HFF-Myc (cell line): ENCODE measurements around the gene NXPE3.

Source experiments
- DNase-seq: peaks from one replicate; pipeline ENCODE4 v3.0.0-alpha.2; 2011; ENCODE audit warnings: low read depth; ENCODE audit errors: extremely low read depth
- H3K4me3 ChIP-seq: replicated peaks from 2 replicates; pipeline ENCODE4 v1.5.1; 2011; ENCODE audit warnings: low read depth, mild to moderate bottlenecking, control low read depth, low read length
- TF ChIP-seq, protein P1 (sequence below): IDR thresholded peaks from 2 replicates; pipeline ENCODE4 v1.5.1; 2012; ENCODE audit warnings: mild to moderate bottlenecking, low read depth, low read length, control low read depth; ENCODE audit errors: missing control alignments

Gene NXPE3

GRCh38 chr3:101848754-101849713 lies 70.0 kb downstream of the NXPE3 start, which contains the start of gene NFKBIZ:
Gene NFKBIZ (plus strand): TSS chr3:101849514. CDS start chr3:101849629, 115 bp downstream.
- peak; percentile 52 for DNase-seq
- TF ChIP-seq, protein P1, sequence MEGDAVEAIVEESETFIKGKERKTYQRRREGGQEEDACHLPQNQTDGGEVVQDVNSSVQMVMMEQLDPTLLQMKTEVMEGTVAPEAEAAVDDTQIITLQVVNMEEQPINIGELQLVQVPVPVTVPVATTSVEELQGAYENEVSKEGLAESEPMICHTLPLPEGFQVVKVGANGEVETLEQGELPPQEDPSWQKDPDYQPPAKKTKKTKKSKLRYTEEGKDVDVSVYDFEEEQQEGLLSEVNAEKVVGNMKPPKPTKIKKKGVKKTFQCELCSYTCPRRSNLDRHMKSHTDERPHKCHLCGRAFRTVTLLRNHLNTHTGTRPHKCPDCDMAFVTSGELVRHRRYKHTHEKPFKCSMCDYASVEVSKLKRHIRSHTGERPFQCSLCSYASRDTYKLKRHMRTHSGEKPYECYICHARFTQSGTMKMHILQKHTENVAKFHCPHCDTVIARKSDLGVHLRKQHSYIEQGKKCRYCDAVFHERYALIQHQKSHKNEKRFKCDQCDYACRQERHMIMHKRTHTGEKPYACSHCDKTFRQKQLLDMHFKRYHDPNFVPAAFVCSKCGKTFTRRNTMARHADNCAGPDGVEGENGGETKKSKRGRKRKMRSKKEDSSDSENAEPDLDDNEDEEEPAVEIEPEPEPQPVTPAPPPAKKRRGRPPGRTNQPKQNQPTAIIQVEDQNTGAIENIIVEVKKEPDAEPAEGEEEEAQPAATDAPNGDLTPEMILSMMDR: no peak
- H3K4me3 ChIP-seq: peak within 1 kb of the TSS; percentile 85

GRCh38 chr3:101849714-101850245 lies 70.8 kb downstream of the NXPE3 start:
- peak overlapping the region; percentile 85 for H3K4me3 ChIP-seq
- DNase-seq: no peak
- TF ChIP-seq, protein P1: no peak

GRCh38 chr3:101850246-101851051 lies 71.4 kb downstream of the NXPE3 start:
- TF ChIP-seq, protein P1: no peak
- H3K4me3 ChIP-seq: peak overlapping the region; percentile 85
- no peak for DNase-seq

DNA sequence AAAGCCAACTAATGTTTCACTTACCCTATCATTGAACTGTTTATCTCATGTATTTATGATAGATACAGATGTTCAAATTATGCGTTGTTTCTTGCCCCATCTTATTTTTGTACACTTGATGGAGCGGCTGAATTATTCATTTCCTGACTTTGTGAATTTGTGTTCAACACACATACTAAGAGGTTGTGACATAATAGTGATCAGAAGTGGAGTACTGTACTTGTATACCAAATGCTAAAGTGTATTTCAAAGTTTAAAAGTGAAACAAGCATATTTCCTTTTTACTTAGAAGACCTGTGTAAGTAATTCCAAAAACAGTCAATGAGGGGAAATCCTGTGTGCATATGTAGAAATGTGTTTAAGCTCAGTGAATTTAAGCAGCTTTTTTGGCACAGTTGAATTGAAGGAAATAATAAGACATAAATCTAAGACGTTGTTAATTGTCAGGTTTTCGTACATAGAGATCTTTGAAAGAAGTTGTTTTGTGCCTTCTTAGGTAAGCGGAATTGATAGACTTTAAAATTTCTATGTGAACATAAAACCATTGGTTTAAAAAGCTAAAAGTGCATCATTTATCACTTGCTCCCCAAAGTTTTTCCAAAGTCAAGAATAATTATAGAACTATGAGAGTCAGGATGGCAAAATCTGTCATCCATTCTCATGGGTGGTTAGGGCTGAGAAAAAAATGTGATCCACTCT lies 72.2 kb downstream of the NXPE3 start:
- peak overlapping the region; percentile 85 for H3K4me3 ChIP-seq
- TF ChIP-seq, protein P1: no peak
- DNase-seq: no peak

- H3K4me3 ChIP-seq: peak overlapping the region; percentile 85
- TF ChIP-seq, protein P1: no peak
- DNase-seq: no peak
Observed at GRCh38 chr3:101851850-101852714, 73.1 kb downstream of the NXPE3 start.
